OCI-LY7 (cell line): ENCODE measurements around the gene FAM118B. TPM values are rescaled to one million over a fixed set of nuclear protein-coding genes. Genes with fewer than 3 reads are reported as not detected.

Experiments used
- BruUV-seq: library from RNA; stranded (reverse); fragments of 400-500 nt; replicated peaks from 2 replicates; lab custom pipeline; 2021; lab: Mats Ljungman, UMichigan
- CTCF ChIA-PET: fragments of 300-600 bp; sonication (Branson Sonifier 250); formaldehyde crosslinking; loops from one replicate; lab custom pipeline; 2022; ENCODE audit warnings: antibody characterized with exemption; ENCODE audit not compliant: unreplicated experiment; lab: Charles Lee
- POLR2A ChIA-PET: fragments of 300-600 bp; sonication (Branson Sonifier 250); formaldehyde crosslinking; loops from one replicate; lab custom pipeline; 2022; ENCODE audit warnings: antibody characterized with exemption; lab: Charles Lee
- DNase-seq: peaks from one replicate; pipeline ENCODE4 v3.0.0-alpha.2; 2015; ENCODE audit warnings: low spot score
- H2AFZ ChIP-seq: fragments of 200-600 bp; sonication (generic), shearing (Covaris generic); 2 replicates; pipeline ENCODE4 v1.6.1; 2014; ENCODE audit warnings: mild to moderate bottlenecking, antibody characterized with exemption, low read length, moderate library complexity
- H3K27ac ChIP-seq: fragments of 200-600 bp; sonication (generic); 2 replicates; pipeline ENCODE4 v1.5.1; 2014; ENCODE audit warnings: mixed run types, low read depth, mild to moderate bottlenecking, moderate library complexity, low read length, inconsistent platforms; ENCODE audit not compliant: poor library complexity, severe bottlenecking
- H3K36me3 ChIP-seq: fragments of 200-600 bp; sonication (generic); 2 replicates; pipeline ENCODE4 v1.6.1; 2014; ENCODE audit warnings: mild to moderate bottlenecking, antibody characterized with exemption, low read length, moderate library complexity, mixed read lengths; ENCODE audit not compliant: insufficient read depth
- H3K4me1 ChIP-seq: fragments of 200-600 bp; sonication (generic); 2 replicates; pipeline ENCODE4 v1.5.1; 2014; ENCODE audit warnings: mild to moderate bottlenecking, low read length; ENCODE audit not compliant: insufficient read depth, poor library complexity, severe bottlenecking
- H3K4me2 ChIP-seq: fragments of 200-600 bp; sonication (generic); 2 replicates; pipeline ENCODE4 v1.6.1; 2014; ENCODE audit warnings: mild to moderate bottlenecking, low read length
- H3K4me3 ChIP-seq: fragments of 200-600 bp; sonication (generic); 2 replicates; pipeline ENCODE4 v1.5.1; 2014; ENCODE audit warnings: mild to moderate bottlenecking, low read depth, low read length; ENCODE audit not compliant: poor library complexity, severe bottlenecking
- H3K79me2 ChIP-seq: fragments of 200-600 bp; sonication (generic); 2 replicates; pipeline ENCODE4 v1.6.1; 2016; ENCODE audit warnings: low read depth, mild to moderate bottlenecking, low read length, moderate library complexity, mixed read lengths; ENCODE audit not compliant: insufficient read depth
- H3K9me2 ChIP-seq: fragments of 200-600 bp; sonication (generic); 2 replicates; pipeline ENCODE4 v1.6.1; 2016; ENCODE audit warnings: mild to moderate bottlenecking, low read length, mixed read lengths; ENCODE audit not compliant: insufficient read depth
- H3K9me3 ChIP-seq: fragments of 200-600 bp; sonication (generic); 2 replicates; pipeline ENCODE4 v1.6.1; 2014; ENCODE audit warnings: mild to moderate bottlenecking, mixed run types, low read length, mixed read lengths
- H4K20me1 ChIP-seq: fragments of 200-600 bp; sonication (generic); 2 replicates; pipeline ENCODE4 v1.6.1; 2014; ENCODE audit warnings: mild to moderate bottlenecking, antibody characterized with exemption, low read length, moderate library complexity, mixed read lengths; ENCODE audit not compliant: insufficient read depth
- CTCF ChIP-seq: fragments of 200-600 bp; sonication (generic); conservative IDR thresholded peaks from 2 replicates; pipeline ENCODE4 v1.5.1; 2014; ENCODE audit warnings: mild to moderate bottlenecking, antibody characterized with exemption, low read length, moderate library complexity, mixed read lengths
- EZH2phosphoT487 ChIP-seq: fragments of 200-600 bp; sonication (generic); IDR thresholded peaks from 2 replicates; pipeline ENCODE4 v1.6.1; 2018; ENCODE audit warnings: low read depth, borderline replicate concordance, mild to moderate bottlenecking, mixed run types, antibody characterized with exemption, low read length, moderate library complexity, mixed read lengths
- intact Hi-C: fragments of 100-400 bp; cut with micrococcal nuclease; formaldehyde crosslinking; loops from one replicate; pipeline ENCODE4 v1.10.0; 2022; ENCODE audit not compliant: unreplicated experiment
- total RNA-seq, 2 experiments: library from RNA; depleted of rRNA in 1 of 2; stranded (reverse); fragments of >200 nt in 1 of 2; shearing (Covaris generic) in 1 of 2; gene quantifications; 2 replicates each; pipeline ENCODE4 v1.2.3, GENCODE V29; 2014 to 2022

FAM118B gene
- total RNA-seq, 2 experiments from 2014 or later = 9.9 to 14.8 TPM

- no peaks in the 10 kb centered on the region for H4K20me1 ChIP-seq
- intact Hi-C loops = loop anchor here (1.0 kb wide), 1 partner anchor 125 kb away; no protein-coding TSS in a partner anchor
- peak overlapping the region; percentile 85 for H3K27ac ChIP-seq
- peak overlapping the region; percentile 82 for H3K4me2 ChIP-seq
- no peaks in the 10 kb centered on the region for H3K9me3 ChIP-seq
- peak; percentile 89 for DNase-seq
- TF ChIP-seq CTCF (no peak), EZH2phosphoT487 (no peak)
- no peaks in the 10 kb centered on the region for H3K9me2 ChIP-seq
- CTCF ChIA-PET = interaction anchor here (0.6 kb wide), 1 partner anchor 163 kb away, joined by 3 read pairs; no protein-coding TSS in a partner anchor
- H2AFZ ChIP-seq = no peak overlapping the region
- H3K4me1 ChIP-seq = peaks cover 34% of the 10 kb centered on the region
- peaks cover 34% of the 10 kb centered on the region; the same call in 1 of the 2 replicates for H3K36me3 ChIP-seq
- peak overlapping the region; percentile 52 for H3K4me3 ChIP-seq
- no peaks in the 10 kb centered on the region for H3K79me2 ChIP-seq
- no TSS peak for BruUV-seq
- POLR2A ChIA-PET = interaction anchor here (0.6 to 1.3 kb wide), 5 partner anchors 9 to 301 kb away, joined by 3 to 4 read pairs (median 3); partner anchors contain the start of genes HYLS1 and PUS3
Observed at GRCh38 chr11:126188332-126189108, 23.1 kb upstream of the FAM118B start.

DNA sequence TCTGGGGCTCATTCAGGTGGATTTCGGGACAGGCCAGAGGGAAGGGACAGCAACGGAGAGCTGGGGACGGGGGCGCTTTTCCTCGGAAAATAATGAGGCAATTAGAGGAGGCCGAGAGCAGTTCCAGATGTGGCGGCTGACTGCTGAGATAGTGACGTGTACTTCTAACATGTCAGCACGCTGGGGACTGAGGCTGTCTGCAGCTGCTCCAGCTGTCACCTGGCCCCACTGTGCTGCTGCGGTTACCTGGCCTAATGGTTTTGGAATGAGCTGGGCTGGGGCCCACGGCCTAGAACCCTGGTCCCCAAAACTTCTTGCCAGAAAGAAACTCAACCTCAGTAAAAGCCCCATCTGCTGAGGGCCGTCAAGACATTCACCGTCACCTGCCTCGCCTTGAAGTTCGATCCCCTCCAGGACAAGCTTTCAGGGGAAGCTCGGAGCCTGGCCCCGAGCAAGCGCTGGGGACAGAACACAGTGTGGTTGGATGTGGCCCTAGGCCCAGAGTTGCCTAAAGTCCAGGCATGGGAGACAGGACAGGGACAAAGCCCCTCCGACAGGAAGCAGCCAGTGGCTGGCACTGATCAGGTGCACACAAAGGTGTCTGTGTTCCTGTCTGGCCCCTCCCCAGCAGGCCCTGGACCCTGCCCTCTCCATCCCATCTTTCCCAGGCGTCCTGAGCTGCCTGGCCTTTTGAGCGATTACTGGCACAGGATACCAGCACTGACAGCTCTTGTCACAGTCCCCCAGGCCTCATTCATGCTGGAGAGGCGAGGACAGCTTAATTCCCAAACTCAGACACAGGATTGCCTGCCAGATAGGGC lies 22.3 kb upstream of the FAM118B start:
- peak; percentile 87 for DNase-seq
- peak overlapping the region; percentile 52 for H3K4me3 ChIP-seq
- H4K20me1 ChIP-seq = peaks cover 4% of the 10 kb centered on the region; the same call in 1 of the 2 replicates
- CTCF ChIA-PET = interaction anchor here (1.0 kb wide), 1 partner anchor 84 kb away, joined by 4 read pairs; no protein-coding TSS in a partner anchor
- H3K27ac ChIP-seq = peak overlapping the region; percentile 85
- no peaks in the 10 kb centered on the region for H3K79me2 ChIP-seq
- no peak overlapping the region for H2AFZ ChIP-seq
- no peaks in the 10 kb centered on the region for H3K9me2 ChIP-seq
- no peak for TF ChIP-seq CTCF
- no peak for TF ChIP-seq EZH2phosphoT487
- H3K9me3 ChIP-seq = no peaks in the 10 kb centered on the region
- intact Hi-C loops = loop anchor here (1.0 kb wide), 1 partner anchor 126 kb away; no protein-coding TSS in a partner anchor
- peak overlapping the region; percentile 82 for H3K4me2 ChIP-seq
- POLR2A ChIA-PET = interaction anchor here (0.6 to 1.3 kb wide), 7 partner anchors 8 to 617 kb away, joined by 3 to 7 read pairs (median 3); partner anchors contain the start of gene PUS3
- peaks cover 34% of the 10 kb centered on the region for H3K4me1 ChIP-seq
- no TSS peak for BruUV-seq
- peaks cover 42% of the 10 kb centered on the region; the same call in 1 of the 2 replicates for H3K36me3 ChIP-seq
